ENCODE results near the gene LIN7A. TPM values are rescaled to one million over a fixed set of nuclear protein-coding genes. Genes with fewer than 3 reads are reported as not detected.
"Not testable (repeated sequence)": the region's sequence is repeated elsewhere in the genome, so short reads cannot be mapped to it uniquely, and the experiment has no call there.

Gene LIN7A
- total RNA-seq, 1 donor from 2014 or later: 9.8 TPM

GRCh38 chr12:80925983-80926382 is 11.8 kb downstream of the LIN7A start:
- ATAC-seq (ENCODE audit: poor library complexity) (no peak), DNase-seq (no peak)
- intact Hi-C loops (cut with DNase I): no loop called here

- intact Hi-C loops (cut with DNase I): no loop called here
- ATAC-seq (ENCODE audit: poor library complexity) (peak; percentile 80), DNase-seq (no peak)
These were observed 12.5 kb downstream of the LIN7A start for GRCh38 chr12:80925237-80925636.

GRCh38 chr12:80924437-80924836 is 13.3 kb downstream of the LIN7A start:
- ATAC-seq (ENCODE audit: poor library complexity) (peak; percentile 11), DNase-seq (no peak)
- intact Hi-C loops (cut with DNase I): no loop called here

- ATAC-seq (ENCODE audit: poor library complexity) (no peak), DNase-seq (no peak)
- intact Hi-C loops (cut with DNase I): no loop called here
These were observed 17.7 kb downstream of the LIN7A start for GRCh38 chr12:80920006-80920405.

- intact Hi-C loops (cut with DNase I): no loop called here
- DNase-seq (no peak), ATAC-seq (ENCODE audit: poor library complexity) (no peak)
These were observed 20.1 kb downstream of the LIN7A start for GRCh38 chr12:80917651-80918050.

GRCh38 chr12:80912901-80913770 is 24.6 kb downstream of the LIN7A start:
- DNase-seq: no peak
- ATAC-seq (ENCODE audit: poor library complexity): no peak
- intact Hi-C loops (cut with DNase I): no loop called here

GRCh38 chr12:80909370-80909769 is 28.4 kb downstream of the LIN7A start:
- no peak for ATAC-seq (ENCODE audit: poor library complexity)
- DNase-seq: no peak
- intact Hi-C loops (cut with DNase I): no loop called here

- intact Hi-C loops (cut with DNase I): no loop called here
- DNase-seq: no peak
- peak; percentile 77 for ATAC-seq (ENCODE audit: poor library complexity)
These were observed 35.0 kb downstream of the LIN7A start for GRCh38 chr12:80902711-80903110.

- intact Hi-C loops (cut with DNase I): no loop called here
- ATAC-seq (ENCODE audit: poor library complexity) (no peak), DNase-seq (no peak)
These were observed 36.1 kb downstream of the LIN7A start for GRCh38 chr12:80901661-80902060.

- intact Hi-C loops (cut with DNase I): no loop called here
- ATAC-seq (ENCODE audit: poor library complexity): no peak
- no peak for DNase-seq
These were observed 42.5 kb downstream of the LIN7A start for GRCh38 chr12:80895240-80895639.

- no peak for ATAC-seq (ENCODE audit: poor library complexity)
- DNase-seq: no peak
- intact Hi-C loops (cut with DNase I): no loop called here
These were observed 43.6 kb downstream of the LIN7A start for GRCh38 chr12:80894179-80894578.

- intact Hi-C loops (cut with DNase I): no loop called here
- no peak for DNase-seq
These were observed 44.9 kb downstream of the LIN7A start for GRCh38 chr12:80892597-80893445.

GRCh38 chr12:80884651-80885050 is 53.1 kb downstream of the LIN7A start:
- intact Hi-C loops (cut with DNase I): no loop called here
- ATAC-seq (ENCODE audit: poor library complexity): no peak

More at GRCh38 chr12:80892597-80893445, 44.9 kb downstream of the LIN7A start:
- no peak for ATAC-seq (ENCODE audit: poor library complexity)

GRCh38 chr12:80881106-80881505 is 56.6 kb downstream of the LIN7A start:
- ATAC-seq (ENCODE audit: poor library complexity) (no peak), DNase-seq (no peak)
- intact Hi-C loops (cut with DNase I): no loop called here

More at GRCh38 chr12:80884651-80885050, 53.1 kb downstream of the LIN7A start:
- no peak for DNase-seq

GRCh38 chr12:80878452-80878851 is 59.3 kb downstream of the LIN7A start:
- DNase-seq; intact Hi-C loops (cut with DNase I): not testable (repeated sequence)
- peak; percentile 53 for ATAC-seq (ENCODE audit: poor library complexity)

- ATAC-seq (ENCODE audit: poor library complexity) (peak; percentile 84), DNase-seq (no peak)
- intact Hi-C loops (cut with DNase I): no loop called here
These were observed 59.9 kb downstream of the LIN7A start for GRCh38 chr12:80877721-80878265.

GRCh38 chr12:80872053-80872452 is 65.7 kb downstream of the LIN7A start:
- intact Hi-C loops (cut with DNase I): no loop called here
- no peak for DNase-seq

GRCh38 chr12:80869264-80869663 is 68.5 kb downstream of the LIN7A start:
- DNase-seq (no peak), ATAC-seq (ENCODE audit: poor library complexity) (no peak)
- intact Hi-C loops (cut with DNase I): no loop called here

More at GRCh38 chr12:80872053-80872452, 65.7 kb downstream of the LIN7A start:
- no peak for ATAC-seq (ENCODE audit: poor library complexity)

- DNase-seq (no peak), ATAC-seq (ENCODE audit: poor library complexity) (no peak)
- intact Hi-C loops (cut with DNase I): no loop called here
These were observed 69.2 kb downstream of the LIN7A start for GRCh38 chr12:80868576-80868975.

Data from Right ventricle myocardium superior (tissue), 1 donor.